ENCODE data around the gene C3orf22. TPM values are rescaled to one million over a fixed set of nuclear protein-coding genes. Genes with fewer than 3 reads are reported as not detected.

Gene C3orf22
- total RNA-seq, 2 experiments from 2014 or later = not detected

DNA sequence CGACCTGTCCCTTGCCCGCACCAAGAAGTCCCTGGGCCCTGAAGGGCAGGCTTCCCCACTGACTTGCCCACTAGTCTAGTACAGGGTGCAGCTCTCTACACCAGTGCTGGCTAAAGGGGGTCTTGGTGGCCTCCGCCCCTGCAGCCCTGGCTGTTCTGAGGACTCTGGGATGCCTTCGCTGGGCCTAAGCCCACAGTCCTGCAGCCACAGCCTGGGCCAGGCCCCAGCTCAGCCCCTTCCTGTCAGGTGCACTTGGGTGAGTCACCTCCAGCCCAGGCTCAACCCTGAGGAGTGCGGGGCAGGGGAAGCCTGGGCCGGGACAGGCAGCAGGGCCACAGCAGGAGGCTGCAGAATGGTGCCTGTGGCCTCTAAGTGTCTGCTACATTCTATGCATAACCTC is 971 bp downstream of the C3orf22 start:
- Histone ChIP-seq H3K36me3 (ENCODE audit: insufficient read depth, low read length) (no peaks in the 10 kb centered on the region), H3K27ac (ENCODE audit: low read depth in 1 of 2, low read length in 2 of 2) (no peak overlapping the region), H3K4me3 (ENCODE audit: low read length) (no peak overlapping the region), H3K9me3 (ENCODE audit: control insufficient read depth in 1 of 2, insufficient read depth in 1 of 2, low read length in 2 of 2) (peaks cover 2 to 7% of the 10 kb centered on the region in 2 experiments), H3K4me1 (ENCODE audit: insufficient read depth, low read length) (no peaks in the 10 kb centered on the region), H3K27me3 (ENCODE audit: control insufficient read depth in 1 of 2, insufficient read depth in 2 of 2, low read length in 2 of 2) (no peaks in the 10 kb centered on the region)
- Mint-ChIP-seq H3K4me1 (ENCODE audit: low read depth) (no peaks in the 10 kb centered on the region), H3K4me3 (no peak overlapping the region), H3K27me3 (no peaks in the 10 kb centered on the region), H3K27ac (no peak overlapping the region), H3K9me3 (peaks cover 8% of the 10 kb centered on the region), H3K36me3 (ENCODE audit: low read depth) (no peaks in the 10 kb centered on the region)
- TF ChIP-seq, protein P1, sequence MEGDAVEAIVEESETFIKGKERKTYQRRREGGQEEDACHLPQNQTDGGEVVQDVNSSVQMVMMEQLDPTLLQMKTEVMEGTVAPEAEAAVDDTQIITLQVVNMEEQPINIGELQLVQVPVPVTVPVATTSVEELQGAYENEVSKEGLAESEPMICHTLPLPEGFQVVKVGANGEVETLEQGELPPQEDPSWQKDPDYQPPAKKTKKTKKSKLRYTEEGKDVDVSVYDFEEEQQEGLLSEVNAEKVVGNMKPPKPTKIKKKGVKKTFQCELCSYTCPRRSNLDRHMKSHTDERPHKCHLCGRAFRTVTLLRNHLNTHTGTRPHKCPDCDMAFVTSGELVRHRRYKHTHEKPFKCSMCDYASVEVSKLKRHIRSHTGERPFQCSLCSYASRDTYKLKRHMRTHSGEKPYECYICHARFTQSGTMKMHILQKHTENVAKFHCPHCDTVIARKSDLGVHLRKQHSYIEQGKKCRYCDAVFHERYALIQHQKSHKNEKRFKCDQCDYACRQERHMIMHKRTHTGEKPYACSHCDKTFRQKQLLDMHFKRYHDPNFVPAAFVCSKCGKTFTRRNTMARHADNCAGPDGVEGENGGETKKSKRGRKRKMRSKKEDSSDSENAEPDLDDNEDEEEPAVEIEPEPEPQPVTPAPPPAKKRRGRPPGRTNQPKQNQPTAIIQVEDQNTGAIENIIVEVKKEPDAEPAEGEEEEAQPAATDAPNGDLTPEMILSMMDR (IDR thresholded peaks at IDR 0.05) = no peak
- intact Hi-C loops (cut with DNase I, micrococcal nuclease) = no loop called here
- CTCF ChIA-PET = no interaction called here
- ATAC-seq (ENCODE audit: poor library complexity) (no peak), DNase-seq (no peak)
- POLR2A ChIA-PET = no interaction called here

DNA sequence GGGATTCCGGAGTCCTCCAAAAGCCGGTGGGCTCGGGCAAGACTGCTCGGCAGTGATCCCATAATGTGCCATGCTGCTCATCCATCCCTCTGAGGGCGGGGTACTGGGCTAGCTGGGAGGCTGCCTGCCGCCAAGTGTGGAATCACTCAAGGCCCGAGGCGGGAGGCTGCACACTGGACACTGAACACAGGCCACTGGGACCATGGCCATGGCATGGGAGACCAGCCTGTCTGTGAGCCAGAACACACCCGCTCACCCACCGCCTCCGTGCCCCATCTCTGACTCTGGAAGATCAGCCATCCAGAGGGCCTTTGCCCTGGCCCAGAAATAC is 1.4 kb downstream of the C3orf22 start:
- H3K27ac Mint-ChIP-seq = no peak overlapping the region
- no peaks in the 10 kb centered on the region for H3K27me3 ChIP-seq (ENCODE audit: control insufficient read depth in 1 of 2, insufficient read depth in 2 of 2, low read length in 2 of 2)
- TF ChIP-seq, protein P1 (IDR thresholded peaks at IDR 0.05) = no peak
- H3K27ac ChIP-seq (ENCODE audit: low read depth in 1 of 2, low read length in 2 of 2) = no peak overlapping the region
- H3K36me3 ChIP-seq (ENCODE audit: insufficient read depth, low read length) = no peaks in the 10 kb centered on the region
- H3K4me1 ChIP-seq (ENCODE audit: insufficient read depth, low read length) = no peaks in the 10 kb centered on the region
- CTCF ChIA-PET = no interaction called here
- intact Hi-C loops (cut with DNase I, micrococcal nuclease) = no loop called here
- DNase-seq = peak in 2 of 14 experiments; percentile 5 to 29
- no peak for ATAC-seq (ENCODE audit: poor library complexity)
- H3K4me3 Mint-ChIP-seq = no peak overlapping the region
- peaks cover 6% of the 10 kb centered on the region for H3K9me3 Mint-ChIP-seq
- H3K27me3 Mint-ChIP-seq = no peaks in the 10 kb centered on the region
- no peaks in the 10 kb centered on the region for H3K4me1 Mint-ChIP-seq (ENCODE audit: low read depth)
- H3K36me3 Mint-ChIP-seq (ENCODE audit: low read depth) = no peaks in the 10 kb centered on the region
- H3K9me3 ChIP-seq (ENCODE audit: control insufficient read depth in 1 of 2, insufficient read depth in 1 of 2, low read length in 2 of 2) = peaks cover 0 to 7% of the 10 kb centered on the region in 2 experiments
- POLR2A ChIA-PET = no interaction called here
- H3K4me3 ChIP-seq (ENCODE audit: low read length) = no peak overlapping the region

DNA sequence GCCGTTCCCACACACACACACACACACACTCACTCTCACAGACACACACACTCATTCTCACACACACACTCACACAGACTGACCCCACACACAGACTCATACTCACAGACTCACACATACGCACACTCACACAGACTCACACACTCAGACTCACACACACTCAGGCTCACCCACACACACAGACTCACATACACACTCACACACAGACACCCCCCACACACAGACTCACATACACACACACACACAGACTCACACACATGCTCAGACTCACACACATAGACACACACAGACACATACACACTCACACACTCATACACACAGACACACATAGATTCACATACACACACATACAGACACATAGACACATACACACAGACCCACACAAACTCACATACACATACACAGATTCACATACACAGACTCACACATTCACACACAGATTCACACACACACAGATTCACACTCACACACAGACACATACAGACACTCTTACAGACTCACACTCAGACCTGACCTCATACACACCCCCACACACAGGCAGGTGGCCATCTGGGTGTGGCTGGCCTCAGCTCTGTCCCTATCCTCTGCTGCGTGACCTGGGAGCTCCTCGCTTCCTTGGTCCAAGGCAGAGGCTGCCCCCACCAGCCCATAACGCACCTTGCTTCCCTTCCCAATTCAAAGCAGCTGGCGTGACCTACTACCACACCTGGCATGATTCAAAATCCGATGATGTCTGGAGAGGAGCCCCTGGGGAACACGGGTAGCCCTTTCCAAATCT is 1.9 kb downstream of the C3orf22 start:
- no peaks in the 10 kb centered on the region for H3K27me3 ChIP-seq (ENCODE audit: control insufficient read depth in 1 of 2, insufficient read depth in 2 of 2, low read length in 2 of 2)
- no peak overlapping the region for H3K4me3 ChIP-seq (ENCODE audit: low read length)
- no peaks in the 10 kb centered on the region for H3K27me3 Mint-ChIP-seq
- no peaks in the 10 kb centered on the region for H3K36me3 ChIP-seq (ENCODE audit: insufficient read depth, low read length)
- H3K4me3 Mint-ChIP-seq = no peak overlapping the region
- H3K9me3 ChIP-seq (ENCODE audit: control insufficient read depth in 1 of 2, insufficient read depth in 1 of 2, low read length in 2 of 2) = peaks cover 0 to 7% of the 10 kb centered on the region in 2 experiments
- H3K4me1 Mint-ChIP-seq (ENCODE audit: low read depth) = no peaks in the 10 kb centered on the region
- ChIA-PET POLR2A (no interaction called here), CTCF (no interaction called here)
- DNase-seq (peak in 2 of 14 experiments; percentile 6 to 23), ATAC-seq (ENCODE audit: poor library complexity) (no peak)
- no peak overlapping the region for H3K27ac ChIP-seq (ENCODE audit: low read depth in 1 of 2, low read length in 2 of 2)
- TF ChIP-seq, protein P1 (IDR thresholded peaks at IDR 0.05) = no peak
- H3K27ac Mint-ChIP-seq = no peak overlapping the region
- no peaks in the 10 kb centered on the region for H3K4me1 ChIP-seq (ENCODE audit: insufficient read depth, low read length)
- no peaks in the 10 kb centered on the region for H3K36me3 Mint-ChIP-seq (ENCODE audit: low read depth)
- intact Hi-C loops (cut with DNase I, micrococcal nuclease) = no loop called here
- H3K9me3 Mint-ChIP-seq = peaks cover 4% of the 10 kb centered on the region

All from CD4-positive, alpha-beta T cell (primary cell).